Spleen (tissue), 7 donors: ENCODE data around the gene KRT78.

Source experiments
- POLR2A ChIP-seq, 3 donors: fragments of 450-650 bp; IDR thresholded peaks; one replicate each; pipeline ENCODE4 v1.5.1; 2017; ENCODE audit warnings: antibody characterized with exemption in 3 of 3, mild to moderate bottlenecking in 1 of 3
- TF ChIP-seq, protein P1 (sequence below), 11 experiments: fragments of 200-600 bp in 7 of 11; fragments of 450-650 bp in 4 of 11; sonication (generic) in 4 of 11; IDR thresholded peaks in 8 of 11; conservative IDR thresholded peaks in 3 of 11; 1 replicate in 7 of 11; 2 replicates in 4 of 11; pipeline versions ENCODE4 v1.4.0 to v1.8.0; 2016 to 2021; ENCODE audit warnings: antibody characterized with exemption in 11 of 11, inconsistent platforms in 4 of 11, mild to moderate bottlenecking in 1 of 11
- donor health status: DM: no; HTN: no; CAD: no; lungs with moderate emphysema.
- donor health status: DM: no; HTN: no; CAD: no.
- donor health status: DM: no; HTN: no; CAD: no.

DNA sequence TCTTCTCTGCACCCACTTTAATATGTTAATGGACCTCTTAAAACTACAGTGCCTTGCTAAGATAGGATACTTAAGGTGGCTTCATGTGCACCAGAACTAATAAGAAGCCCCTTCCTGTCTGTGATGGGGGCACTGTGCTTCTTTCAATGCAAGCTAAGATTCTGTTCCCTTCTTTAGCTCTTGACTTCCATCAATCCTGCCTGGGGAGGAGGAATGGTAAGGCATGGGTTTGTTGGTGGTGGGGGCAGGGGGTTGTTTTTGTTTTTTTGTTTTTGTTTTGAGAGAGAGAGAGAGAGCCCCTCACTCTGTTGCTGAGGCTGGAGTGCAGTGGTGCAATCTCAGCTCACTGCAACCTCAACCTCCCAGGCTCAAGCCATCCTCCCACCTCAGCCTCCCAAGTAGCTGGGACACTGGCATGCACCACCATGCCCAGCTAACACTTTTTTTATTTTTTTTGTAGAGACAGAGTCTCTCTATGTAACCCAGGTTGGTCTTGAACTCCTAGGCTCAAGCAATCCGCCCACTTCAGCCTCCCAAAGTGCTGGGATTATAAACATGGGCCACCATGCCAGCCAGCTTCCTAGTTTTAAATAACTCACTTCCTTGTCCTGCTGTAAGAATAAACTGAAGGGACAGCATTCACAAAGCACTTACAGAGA lies 48.4 kb downstream of the KRT78 start:
- TF ChIP-seq, protein P1, sequence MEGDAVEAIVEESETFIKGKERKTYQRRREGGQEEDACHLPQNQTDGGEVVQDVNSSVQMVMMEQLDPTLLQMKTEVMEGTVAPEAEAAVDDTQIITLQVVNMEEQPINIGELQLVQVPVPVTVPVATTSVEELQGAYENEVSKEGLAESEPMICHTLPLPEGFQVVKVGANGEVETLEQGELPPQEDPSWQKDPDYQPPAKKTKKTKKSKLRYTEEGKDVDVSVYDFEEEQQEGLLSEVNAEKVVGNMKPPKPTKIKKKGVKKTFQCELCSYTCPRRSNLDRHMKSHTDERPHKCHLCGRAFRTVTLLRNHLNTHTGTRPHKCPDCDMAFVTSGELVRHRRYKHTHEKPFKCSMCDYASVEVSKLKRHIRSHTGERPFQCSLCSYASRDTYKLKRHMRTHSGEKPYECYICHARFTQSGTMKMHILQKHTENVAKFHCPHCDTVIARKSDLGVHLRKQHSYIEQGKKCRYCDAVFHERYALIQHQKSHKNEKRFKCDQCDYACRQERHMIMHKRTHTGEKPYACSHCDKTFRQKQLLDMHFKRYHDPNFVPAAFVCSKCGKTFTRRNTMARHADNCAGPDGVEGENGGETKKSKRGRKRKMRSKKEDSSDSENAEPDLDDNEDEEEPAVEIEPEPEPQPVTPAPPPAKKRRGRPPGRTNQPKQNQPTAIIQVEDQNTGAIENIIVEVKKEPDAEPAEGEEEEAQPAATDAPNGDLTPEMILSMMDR (IDR thresholded peaks at IDR 0.05 in 8 of 11, conservative IDR thresholded peaks at IDR 0.05 in 3 of 11) = no peak
- TF ChIP-seq POLR2A (IDR thresholded peaks at IDR 0.05) = no peak
